Liver (tissue), 9 donors: Measurements from ENCODE around the gene SREBF1. TPM values are rescaled to one million over a fixed set of nuclear protein-coding genes. Genes with fewer than 3 reads are reported as not detected.

Experiments used
- DNase-seq: peaks from one replicate; pipeline ENCODE4 v3.0.0-alpha.2; 2017; ENCODE audit warnings: low spot score
- H3K27ac ChIP-seq, 2 donors: one replicate each; pipeline ENCODE4 v1.7.0; 2013; ENCODE audit warnings: inconsistent platforms in 2 of 2, low read length in 2 of 2, control low read depth in 1 of 2, low read depth in 1 of 2, mild to moderate bottlenecking in 1 of 2
- H3K27me3 ChIP-seq, 4 donors: one replicate each; pipeline versions ENCODE4 v1.6.1 to v1.7.0; 2013; ENCODE audit warnings: low read length in 3 of 4, inconsistent platforms in 1 of 4, mild to moderate bottlenecking in 1 of 4, moderate library complexity in 1 of 4; ENCODE audit not compliant: control insufficient read depth in 4 of 4, insufficient read depth in 4 of 4
- H3K36me3 ChIP-seq, 4 donors: one replicate each; pipeline versions ENCODE4 v1.6.1 to v1.7.0; 2013; ENCODE audit warnings: low read length in 3 of 4, mild to moderate bottlenecking in 3 of 4, low read depth in 1 of 4, moderate library complexity in 1 of 4; ENCODE audit not compliant: control insufficient read depth in 4 of 4, insufficient read depth in 3 of 4
- H3K4me1 ChIP-seq, 4 donors: one replicate each; pipeline versions ENCODE4 v1.6.1 to v1.7.0; 2013; ENCODE audit warnings: low read length in 3 of 4, mild to moderate bottlenecking in 3 of 4, moderate library complexity in 1 of 4; ENCODE audit not compliant: control insufficient read depth in 4 of 4, insufficient read depth in 4 of 4
- H3K4me3 ChIP-seq, 3 donors: one replicate each; pipeline versions ENCODE4 v1.6.1 to v1.7.0; 2013; ENCODE audit warnings: low read length in 3 of 3, control low read depth in 1 of 3, low read depth in 1 of 3, mild to moderate bottlenecking in 1 of 3
- H3K9ac ChIP-seq, 2 donors: one replicate each; pipeline ENCODE4 v1.7.0; 2013; ENCODE audit warnings: low read length in 2 of 2, mild to moderate bottlenecking in 2 of 2, moderate library complexity in 2 of 2, control low read depth in 1 of 2, low read depth in 1 of 2
- H3K9me3 ChIP-seq, 4 donors: one replicate each; pipeline versions ENCODE4 v1.6.1 to v1.7.0; 2013; ENCODE audit warnings: low read length in 3 of 4; ENCODE audit not compliant: control insufficient read depth in 4 of 4
- ATF3 ChIP-seq: IDR thresholded peaks from 2 replicates; pipeline ENCODE4 v1.6.1; 2016; ENCODE audit warnings: antibody characterized with exemption
- CTCF ChIP-seq: fragments of 150-350 bp; IDR thresholded peaks from 2 replicates; pipeline ENCODE4 v1.5.1; 2017; ENCODE audit warnings: improper control_type of control experiment, low read depth, low read length; ENCODE audit not compliant: missing input control
- EGR1 ChIP-seq, 2 donors: IDR thresholded peaks; 2 replicates each; pipeline ENCODE4 v1.6.1; 2016 to 2018; ENCODE audit warnings: antibody characterized with exemption in 2 of 2, low read depth in 2 of 2
- FOXA1 ChIP-seq: IDR thresholded peaks from 2 replicates; pipeline ENCODE4 v1.6.1; 2016; ENCODE audit warnings: antibody characterized with exemption
- FOXA2 ChIP-seq: IDR thresholded peaks from 2 replicates; pipeline ENCODE4 v1.6.1; 2016; ENCODE audit warnings: antibody characterized with exemption
- GABPA ChIP-seq, 2 donors: IDR thresholded peaks in 1 of 2; conservative IDR thresholded peaks in 1 of 2; 2 replicates each; pipeline ENCODE4 v1.6.1; 2016; ENCODE audit warnings: antibody characterized with exemption in 2 of 2, mild to moderate bottlenecking in 1 of 2, moderate library complexity in 1 of 2
- HNF4A ChIP-seq, 2 donors: conservative IDR thresholded peaks; 2 replicates each; pipeline ENCODE4 v1.6.1; 2016; ENCODE audit warnings: antibody characterized with exemption in 2 of 2, mild to moderate bottlenecking in 2 of 2
- HNF4G ChIP-seq: IDR thresholded peaks from 2 replicates; pipeline ENCODE4 v1.6.1; 2016; ENCODE audit warnings: antibody characterized with exemption
- JUND ChIP-seq, 2 donors: IDR thresholded peaks; 2 replicates each; pipeline ENCODE4 v1.6.1; 2016; ENCODE audit warnings: antibody characterized with exemption in 2 of 2
- MAX ChIP-seq: IDR thresholded peaks from 2 replicates; pipeline ENCODE4 v1.6.1; 2016; ENCODE audit warnings: antibody characterized with exemption
- NR2F2 ChIP-seq: IDR thresholded peaks from 2 replicates; pipeline ENCODE4 v1.6.1; 2016; ENCODE audit warnings: antibody characterized with exemption
- RAD21 ChIP-seq, 2 donors: IDR thresholded peaks; 2 replicates each; pipeline ENCODE4 v1.6.1; 2016; ENCODE audit warnings: antibody characterized with exemption in 2 of 2, mild to moderate bottlenecking in 2 of 2
- REST ChIP-seq: IDR thresholded peaks from 2 replicates; pipeline ENCODE4 v1.6.1; 2016; ENCODE audit warnings: antibody characterized with exemption, mild to moderate bottlenecking
- RXRA ChIP-seq, 2 donors: IDR thresholded peaks; 2 replicates each; pipeline ENCODE4 v1.6.1; 2017 to 2018; ENCODE audit warnings: antibody characterized with exemption in 2 of 2, mild to moderate bottlenecking in 1 of 2
- SP1 ChIP-seq: IDR thresholded peaks from 2 replicates; pipeline ENCODE4 v1.6.1; 2018; ENCODE audit warnings: antibody characterized with exemption, mild to moderate bottlenecking
- TAF1 ChIP-seq: conservative IDR thresholded peaks from 2 replicates; pipeline ENCODE4 v1.6.1; 2016; ENCODE audit warnings: antibody characterized with exemption, mild to moderate bottlenecking
- YY1 ChIP-seq: IDR thresholded peaks from 2 replicates; pipeline ENCODE4 v1.6.1; 2016; ENCODE audit warnings: antibody characterized with exemption, mild to moderate bottlenecking
- ZBTB33 ChIP-seq: IDR thresholded peaks from 2 replicates; pipeline ENCODE4 v1.6.1; 2016; ENCODE audit warnings: antibody characterized with exemption
- WGBS: extraction: QIAGEN DNeasy Blood & Tissue Kit; methylation state at CpG from one replicate; pipeline ENCODE4 v1.1.7; 2013; 5-methylcytosine and 5-hydroxymethylcytosine counted together
- polyA plus RNA-seq, 2 donors: library from polyadenylated mRNA; stranded (reverse) in 1 of 2; unstranded in 1 of 2; fragments of 200-250 nt in 1 of 2; fragments of >200 nt in 1 of 2; fragmentation: Nextera tagmentation in 1 of 2; extraction: Ambion mirVana in 1 of 2; gene quantifications; one replicate each; pipeline versions ENCODE4 v1.2.1 to v1.2.3, GENCODE V29; 2013 to 2015
- total RNA-seq, 2 donors: library from RNA; depleted of rRNA; stranded (reverse); fragments of >200 nt; gene quantifications; one replicate each; pipeline ENCODE4 v1.2.3, GENCODE V29; 2014
- donor health status: healthy.
- donor health status: healthy.
- donor health status: healthy.
- donor health status: healthy.
- donor health status: healthy.

SREBF1 gene
- total and polyA plus RNA-seq, 4 donors = 66.8 to 133 (median 101) TPM

DNA sequence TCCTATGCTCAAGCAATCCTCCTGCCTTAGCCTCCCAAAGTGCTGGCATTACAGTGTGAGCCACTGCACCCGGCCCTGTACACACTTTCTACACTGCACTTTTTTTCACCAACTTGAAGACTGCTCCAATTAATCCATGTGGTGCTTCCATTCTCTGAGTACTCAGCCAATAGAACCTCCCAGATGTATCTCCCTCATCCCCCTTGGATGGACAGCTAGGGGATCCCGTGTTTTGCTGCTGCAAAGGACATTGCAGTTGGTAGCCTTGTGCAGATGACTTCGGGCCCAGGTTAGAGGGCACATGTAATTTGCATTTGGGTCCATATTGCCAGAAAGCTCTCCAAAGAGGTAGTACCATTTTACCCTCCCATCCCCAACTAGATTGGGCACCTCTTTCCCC is 59.9 kb downstream of the SREBF1 start (continued):
- TF ChIP-seq ATF3 = no peak

DNA sequence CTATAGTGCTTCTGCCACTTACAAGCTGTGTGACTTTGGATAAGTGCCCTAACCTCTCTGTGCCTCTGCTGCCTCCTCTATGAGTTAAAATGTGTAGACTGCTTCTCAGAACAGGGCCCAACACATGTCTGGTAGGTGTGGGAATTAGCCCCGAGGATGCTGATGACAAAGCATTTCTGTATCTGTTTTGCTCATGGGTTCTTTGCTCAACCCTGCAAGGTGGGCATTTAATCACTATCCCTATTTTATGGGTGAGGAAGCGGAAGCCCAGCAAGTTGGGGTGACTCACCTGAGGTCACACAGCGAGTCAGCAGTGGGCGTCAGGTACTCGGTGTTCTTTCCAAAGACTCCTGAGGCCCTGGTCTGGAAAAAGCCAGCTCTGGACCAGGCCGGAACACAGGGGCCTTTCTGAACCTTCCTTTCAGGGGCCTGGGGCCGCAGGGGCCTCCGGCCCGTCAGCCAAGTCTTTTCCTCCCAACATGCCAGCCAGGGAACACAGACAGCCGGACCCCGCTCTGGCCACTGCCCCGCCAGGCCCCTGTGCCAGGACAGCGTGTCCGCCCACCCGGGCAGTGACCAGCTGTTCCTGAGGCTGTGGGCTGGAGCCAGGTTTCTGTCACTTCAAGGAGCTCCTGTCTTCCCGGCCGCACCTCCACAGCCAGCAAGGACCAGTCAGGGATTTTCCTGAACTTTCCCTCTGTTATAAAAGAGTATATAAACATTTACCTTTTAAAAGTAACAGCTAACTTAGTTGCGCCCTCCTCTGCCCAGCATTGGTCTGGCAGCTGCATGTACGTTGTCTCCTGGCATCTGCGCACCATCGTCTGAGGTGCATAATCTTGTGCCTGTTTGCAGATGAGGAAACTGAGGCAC is 62.5 kb downstream of the SREBF1 start:
- H3K9me3 ChIP-seq = no peaks in the 10 kb centered on the region
- H3K4me1 ChIP-seq = peaks cover 0 to 1% (median 0%) of the 10 kb centered on the region in 4 donors
- no peaks in the 10 kb centered on the region for H3K27me3 ChIP-seq
- TF ChIP-seq FOXA2 = no peak
- peak; percentile 24 for TF ChIP-seq CTCF
- TF ChIP-seq RAD21 (IDR thresholded peaks at IDR 0.05) = peak in 1 of 2 donors; percentile 41
- no peak for TF ChIP-seq SP1
- WGBS = 67% methylated on average over 21 of the region's 21 CpGs
- H3K27ac ChIP-seq = peak overlapping the region in 1 of 2 donors; percentile 31
- no peaks in the 10 kb centered on the region for H3K36me3 ChIP-seq
- no peak overlapping the region for H3K4me3 ChIP-seq
- DNase-seq = no peak
- H3K9ac ChIP-seq = no peak overlapping the region

DNA sequence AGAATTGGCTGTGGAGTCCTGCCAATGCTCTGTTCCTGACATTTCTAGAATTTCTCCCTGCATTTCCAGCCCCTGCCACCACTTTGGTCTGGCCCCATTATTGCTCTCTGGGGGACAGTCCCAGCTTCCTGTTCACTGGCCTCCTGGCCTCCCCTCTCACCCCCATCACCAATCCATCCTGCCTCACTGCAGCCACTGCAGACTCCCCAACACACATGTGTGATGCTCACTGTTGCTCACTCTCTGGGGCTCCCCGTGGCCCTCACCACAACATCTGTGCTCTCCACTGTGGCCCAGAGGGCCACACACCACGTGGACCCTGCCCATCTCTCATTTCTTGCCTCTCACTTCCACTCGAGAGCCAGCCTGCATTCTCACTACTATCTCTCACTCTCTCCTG is 64.6 kb downstream of the SREBF1 start:
- DNase-seq = no peak
- Histone ChIP-seq H3K4me1 (peaks cover 0 to 1% (median 0%) of the 10 kb centered on the region in 4 donors), H3K9ac (no peak overlapping the region), H3K27ac (no peak overlapping the region), H3K4me3 (no peak overlapping the region), H3K9me3 (no peaks in the 10 kb centered on the region), H3K27me3 (no peaks in the 10 kb centered on the region), H3K36me3 (no peaks in the 10 kb centered on the region)
- WGBS = 75% methylated on average over 3 of the region's 3 CpGs
- TF ChIP-seq NR2F2 (no peak), TAF1 (no peak), MAX (no peak), RAD21 (IDR thresholded peaks at IDR 0.05) (no peak), HNF4G (no peak), FOXA1 (no peak), RXRA (IDR thresholded peaks at IDR 0.05) (no peak), ATF3 (no peak), GABPA (IDR thresholded peaks at IDR 0.05 in 1 of 2, conservative IDR thresholded peaks at IDR 0.05 in 1 of 2) (no peak), REST (no peak), SP1 (no peak), ZBTB33 (no peak), FOXA2 (no peak), HNF4A (conservative IDR thresholded peaks at IDR 0.05) (no peak), EGR1 (IDR thresholded peaks at IDR 0.05; ENCODE audit: low read depth in 2 of 2) (no peak), YY1 (no peak), JUND (IDR thresholded peaks at IDR 0.05) (no peak), CTCF (no peak)
